PC-9 (cell line): ENCODE results near the gene CDX2. TPM values are rescaled to one million over a fixed set of nuclear protein-coding genes. Genes with fewer than 3 reads are reported as not detected.

Experiments used
- BruUV-seq: library from RNA; stranded (reverse); fragments of 400-500 nt; replicated peaks from 2 replicates; lab custom pipeline; 2021; lab: Mats Ljungman, UMichigan
- CTCF ChIA-PET: fragments of 300-600 bp; sonication (Branson Sonifier 250); formaldehyde crosslinking; loops from one replicate; lab custom pipeline; 2022; ENCODE audit warnings: antibody characterized with exemption; lab: Charles Lee
- POLR2A ChIA-PET: fragments of 300-600 bp; sonication (Branson Sonifier 250); formaldehyde crosslinking; loops from one replicate; lab custom pipeline; 2022; ENCODE audit warnings: antibody characterized with exemption; ENCODE audit not compliant: unreplicated experiment; lab: Charles Lee
- DNase-seq, 2 experiments: peaks; one replicate each; pipeline versions ENCODE4 v3.0.0 to v3.0.0-alpha.2; 2015 to 2022; ENCODE audit warnings: mixed read lengths in 1 of 2
- H2AFZ ChIP-seq: fragments of 200-600 bp; sonication (generic); 2 replicates; pipeline ENCODE4 v1.8.1; 2017; ENCODE audit warnings: antibody characterized with exemption
- H3F3A ChIP-seq: fragments of 200-600 bp; sonication (generic); 2 replicates; pipeline ENCODE4 v1.8.1; 2017; ENCODE audit warnings: antibody characterized with exemption, mild to moderate bottlenecking, low read depth; ENCODE audit not compliant: insufficient read depth
- H3K27ac ChIP-seq: fragments of 200-600 bp; sonication (generic); 2 replicates; pipeline ENCODE4 v1.6.1; 2016; ENCODE audit warnings: mixed run types
- H3K27me3 ChIP-seq: fragments of 200-600 bp; sonication (generic); 2 replicates; pipeline ENCODE4 v1.6.1; 2016; ENCODE audit warnings: low read depth, mixed run types; ENCODE audit not compliant: insufficient read depth
- H3K36me3 ChIP-seq: fragments of 200-600 bp; sonication (generic); 2 replicates; pipeline ENCODE4 v1.6.1; 2016; ENCODE audit warnings: low read depth, mixed run types
- H3K4me1 ChIP-seq: fragments of 200-600 bp; sonication (generic); replicated peaks from 2 replicates; pipeline ENCODE4 v1.6.1; 2016; ENCODE audit warnings: mixed run types; ENCODE audit not compliant: insufficient read depth
- H3K4me2 ChIP-seq: fragments of 200-600 bp; sonication (generic); 2 replicates; pipeline ENCODE4 v1.6.1; 2017; ENCODE audit warnings: mixed run types
- H3K4me3 ChIP-seq: fragments of 200-600 bp; sonication (generic); 2 replicates; pipeline ENCODE4 v1.6.1; 2016; ENCODE audit warnings: mixed run types
- H3K79me2 ChIP-seq: fragments of 200-600 bp; sonication (generic); 2 replicates; pipeline ENCODE4 v1.6.1; 2017; ENCODE audit warnings: low read depth, mixed run types
- H3K9me2 ChIP-seq: fragments of 200-600 bp; sonication (generic); 2 replicates; pipeline ENCODE4 v1.8.1; 2017; ENCODE audit warnings: mild to moderate bottlenecking; ENCODE audit not compliant: insufficient read depth
- H3K9me3 ChIP-seq: fragments of 200-600 bp; sonication (generic); 2 replicates; pipeline ENCODE4 v1.8.1; 2016; ENCODE audit warnings: low read depth; ENCODE audit not compliant: insufficient read depth
- H4K20me1 ChIP-seq: fragments of 200-600 bp; sonication (generic); 2 replicates; pipeline ENCODE4 v1.8.1; 2017; ENCODE audit not compliant: insufficient read depth
- CTCF ChIP-seq: fragments of 200-600 bp; sonication (generic); conservative IDR thresholded peaks from 2 replicates; pipeline ENCODE4 v1.6.1; 2017; ENCODE audit warnings: mixed run types, antibody characterized with exemption, mild to moderate bottlenecking, moderate library complexity
- EZH2 ChIP-seq: fragments of 200-600 bp; sonication (generic); IDR thresholded peaks from 2 replicates; pipeline ENCODE4 v1.8.0; 2017; ENCODE audit warnings: antibody characterized with exemption, low read depth
- intact Hi-C: fragments of 100-400 bp; cut with micrococcal nuclease; formaldehyde crosslinking; loops from one replicate; pipeline ENCODE4 v1.10.0; 2022; ENCODE audit not compliant: unreplicated experiment
- total RNA-seq: library from RNA; stranded (reverse); gene quantifications from 2 replicates; pipeline ENCODE4 v1.2.3, GENCODE V29; 2021

CDX2 gene
- total RNA-seq, 1 experiment from 2014 or later = not detected

GRCh38 chr13:27973291-27973690 is 4.2 kb upstream of the CDX2 start:
- Histone ChIP-seq H3K27ac (no peak overlapping the region), H4K20me1 (no peaks in the 10 kb centered on the region), H3K4me1 (no peaks in the 10 kb centered on the region), H3K36me3 (no peaks in the 10 kb centered on the region), H3F3A (no peaks in the 10 kb centered on the region), H3K4me3 (no peak overlapping the region), H2AFZ (no peak overlapping the region), H3K9me2 (no peaks in the 10 kb centered on the region), H3K27me3 (peaks cover 19% of the 10 kb centered on the region; the same call in 1 of the 2 replicates), H3K9me3 (no peaks in the 10 kb centered on the region), H3K79me2 (no peaks in the 10 kb centered on the region), H3K4me2 (no peak overlapping the region)
- BruUV-seq = no TSS peak
- ChIA-PET POLR2A (interaction anchor here (0.6 kb wide), 1 partner anchor 349 kb away, joined by 5 read pairs; no protein-coding TSS in a partner anchor), CTCF (no interaction called here)
- DNase-seq = no peak
- TF ChIP-seq EZH2 (no peak), CTCF (no peak)
- intact Hi-C loops = no loop called here

GRCh38 chr13:27972478-27972820 is 3.3 kb upstream of the CDX2 start:
- no peak overlapping the region for H3K27ac ChIP-seq
- ChIA-PET POLR2A (interaction anchor here (0.6 kb wide), 1 partner anchor 348 kb away, joined by 5 read pairs; no protein-coding TSS in a partner anchor), CTCF (no interaction called here)
- H2AFZ ChIP-seq = no peak overlapping the region
- no peak for DNase-seq
- no peak overlapping the region for H3K4me2 ChIP-seq
- H3K9me2 ChIP-seq = no peaks in the 10 kb centered on the region
- no peaks in the 10 kb centered on the region for H3K9me3 ChIP-seq
- no peaks in the 10 kb centered on the region for H3K36me3 ChIP-seq
- no TSS peak for BruUV-seq
- no peaks in the 10 kb centered on the region for H3F3A ChIP-seq
- peaks cover 24% of the 10 kb centered on the region for H3K27me3 ChIP-seq
- H3K79me2 ChIP-seq = no peaks in the 10 kb centered on the region
- TF ChIP-seq EZH2 (no peak), CTCF (no peak)
- H4K20me1 ChIP-seq = no peaks in the 10 kb centered on the region
- no peaks in the 10 kb centered on the region for H3K4me1 ChIP-seq
- no peak overlapping the region for H3K4me3 ChIP-seq
- intact Hi-C loops = no loop called here

GRCh38 chr13:27971776-27972477 is 2.8 kb upstream of the CDX2 start:
- H3K4me1 ChIP-seq = no peaks in the 10 kb centered on the region
- no peak overlapping the region for H2AFZ ChIP-seq
- ChIA-PET POLR2A (no interaction called here), CTCF (no interaction called here)
- no peaks in the 10 kb centered on the region for H4K20me1 ChIP-seq
- H3K9me2 ChIP-seq = no peaks in the 10 kb centered on the region
- H3K27ac ChIP-seq = no peak overlapping the region
- peaks cover 24% of the 10 kb centered on the region for H3K27me3 ChIP-seq
- no peak overlapping the region for H3K4me3 ChIP-seq
- H3K4me2 ChIP-seq = no peak overlapping the region
- H3F3A ChIP-seq = no peaks in the 10 kb centered on the region
- H3K36me3 ChIP-seq = no peaks in the 10 kb centered on the region
- TF ChIP-seq EZH2 = no peak
- TF ChIP-seq CTCF = no peak
- no TSS peak for BruUV-seq
- no peak for DNase-seq
- no peaks in the 10 kb centered on the region for H3K79me2 ChIP-seq
- no peaks in the 10 kb centered on the region for H3K9me3 ChIP-seq
- intact Hi-C loops = no loop called here
